ENCODE measurements around the gene AK2. TPM values are rescaled to one million over a fixed set of nuclear protein-coding genes. Genes with fewer than 3 reads are reported as not detected.

AK2 gene
- total RNA-seq, 1 donor from 2014 or later, result 120 TPM

Other genes starting within 250 kb of the AK2 start
- 38.4 TPM for gene YARS1, start 219.5 kb downstream of the AK2 start, total RNA-seq
- 10.3 TPM for gene S100PBP, start 219.2 kb downstream of the AK2 start, total RNA-seq
- 5.4 TPM for gene FNDC5, start 166.0 kb downstream of the AK2 start, total RNA-seq
- gene HPCA, start 150.4 kb downstream of the AK2 start, total RNA-seq, result not detected
- 6.1 TPM for gene TMEM54, start 135.5 kb downstream of the AK2 start, total RNA-seq
- gene RNF19B, start 72.1 kb downstream of the AK2 start, total RNA-seq, result 6.6 TPM
- gene AZIN2, start 44.3 kb upstream of the AK2 start, total RNA-seq, result 0.55 TPM
- gene TRIM62, start 145.2 kb upstream of the AK2 start, total RNA-seq, result 1.4 TPM
- 8.4 TPM for gene ZNF362, start 219.6 kb upstream of the AK2 start, total RNA-seq